Fibroblast of lung (primary cell): Measurements from ENCODE around the gene NFYB.

Experiments used
- CTCF ChIP-seq, 2 donors: IDR thresholded peaks in 1 of 2; conservative IDR thresholded peaks in 1 of 2; 1 replicate in 1 of 2; 2 replicates in 1 of 2; pipeline ENCODE4 v1.5.1; 2011 to 2012; ENCODE audit warnings: low read length in 2 of 2, control low read depth in 1 of 2, inconsistent platforms in 1 of 2, low read depth in 1 of 2, mild to moderate bottlenecking in 1 of 2
- EZH2 ChIP-seq: IDR thresholded peaks from 2 replicates; pipeline ENCODE4 v1.5.1; 2012; ENCODE audit warnings: low read length, control low read depth, mild to moderate bottlenecking; ENCODE audit errors: missing control alignments

GRCh38 chr12:104095289-104095688, 42.7 kb downstream of the NFYB start:
- TF ChIP-seq CTCF (conservative IDR thresholded peaks at IDR 0.05 in 1 of 2, IDR thresholded peaks at IDR 0.05 in 1 of 2; ENCODE audit: low read depth in 1 of 2, low read length in 2 of 2) (no peak), EZH2 (no peak)
